GM21390 (cell line): ENCODE data around the gene URAD.
"Not testable (repeated sequence)": the region's sequence is repeated elsewhere in the genome, so short reads cannot be mapped to it uniquely, and the experiment has no call there.

Experiments
- ATAC-seq: cut with Tn5 transposase; IDR thresholded peaks from one replicate; pipeline ENCODE4 v1.9.1; 2021; ENCODE audit not compliant: unreplicated experiment

URAD gene

GRCh38 chr13:27988520-27988919 is at the start of gene URAD:
TSS of gene URAD (minus strand) at chr13:27988693. CDS start at chr13:27988637, 56 bp downstream.
- ATAC-seq = no peak

DNA sequence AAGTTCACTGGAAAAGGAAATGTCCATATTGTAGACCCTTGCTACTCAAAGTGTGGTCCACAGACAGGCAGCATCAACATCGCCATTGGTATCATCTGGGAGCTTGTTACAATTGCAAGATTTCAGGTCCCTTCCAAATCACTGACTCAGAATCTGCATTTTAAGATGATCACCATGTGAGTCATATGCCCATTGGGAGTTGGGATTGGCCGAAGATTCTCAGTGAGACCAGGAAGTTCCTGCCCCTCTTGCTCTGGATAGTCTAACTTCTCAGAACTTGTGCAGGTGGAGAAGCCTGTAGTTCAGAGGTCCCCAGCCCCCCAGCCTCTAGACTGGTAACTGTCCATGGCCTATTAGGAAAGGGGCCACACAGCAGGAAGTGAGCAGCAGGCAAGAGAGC is 48.9 kb upstream of the URAD start:
- ATAC-seq = no peak

- ATAC-seq = no peak
Observed at GRCh38 chr13:28035146-28035782, 46.8 kb upstream of the URAD start.

- ATAC-seq = no peak
Observed at GRCh38 chr13:28033894-28034655, 45.6 kb upstream of the URAD start.

- not testable (repeated sequence) for ATAC-seq
Observed at GRCh38 chr13:28032438-28032837, 43.9 kb upstream of the URAD start.

DNA sequence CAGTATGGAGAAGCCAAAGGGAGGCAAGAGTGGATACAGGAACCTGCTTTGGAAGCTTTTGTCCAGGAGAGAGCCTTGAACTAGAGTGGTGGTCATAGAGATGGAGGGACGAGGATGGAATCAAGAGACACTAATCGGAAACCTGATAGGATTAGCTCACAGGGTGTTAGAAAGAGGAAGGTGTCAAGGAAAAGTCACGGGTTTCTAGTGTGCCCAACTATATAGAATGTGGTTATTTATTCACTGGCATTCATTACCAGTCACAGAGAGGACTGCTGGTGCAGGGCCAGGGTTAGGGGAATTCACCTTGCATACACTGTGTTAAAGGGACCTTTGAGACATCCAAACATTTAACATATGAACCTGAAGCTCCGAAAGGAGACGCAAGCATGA is 43.4 kb upstream of the URAD start:
- no peak for ATAC-seq

GRCh38 chr13:28031220-28031895 is 42.9 kb upstream of the URAD start:
- no peak for ATAC-seq

DNA sequence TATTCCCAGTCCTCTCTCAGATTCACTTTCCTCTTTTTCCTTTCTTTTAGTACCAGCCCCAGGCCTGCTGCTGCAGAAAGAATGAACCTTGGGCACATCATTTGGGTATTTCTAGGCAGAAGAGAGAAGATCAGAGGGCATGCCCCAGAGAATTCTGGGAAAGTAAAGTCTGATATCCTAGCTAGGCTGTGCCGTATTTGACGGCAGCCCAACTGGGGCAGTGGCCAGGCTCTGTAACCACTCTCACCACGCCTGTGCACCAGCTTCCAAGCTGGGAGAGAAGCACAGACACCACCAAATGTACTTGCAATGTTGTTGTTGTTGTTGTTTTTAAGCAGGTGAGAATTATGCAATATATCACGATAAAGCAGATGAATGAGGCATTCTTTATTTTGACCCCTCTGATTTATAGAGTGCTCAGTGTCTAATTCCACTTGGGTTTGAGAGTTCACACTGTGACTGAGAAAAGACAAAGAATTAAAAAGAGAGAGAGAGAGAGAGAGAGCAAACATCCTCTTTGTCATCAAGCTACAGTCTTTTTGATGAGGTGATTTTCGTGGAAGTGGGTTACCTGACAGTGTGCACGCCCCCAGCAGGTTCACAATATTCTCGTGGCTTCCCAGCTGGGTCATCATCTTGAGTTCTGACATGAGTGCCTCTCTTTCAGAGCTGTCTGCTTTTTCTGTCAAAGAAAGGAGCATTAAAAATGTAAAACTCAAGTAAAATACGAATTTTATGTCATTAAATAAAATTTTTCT is 39.3 kb upstream of the URAD start:
- no peak for ATAC-seq

DNA sequence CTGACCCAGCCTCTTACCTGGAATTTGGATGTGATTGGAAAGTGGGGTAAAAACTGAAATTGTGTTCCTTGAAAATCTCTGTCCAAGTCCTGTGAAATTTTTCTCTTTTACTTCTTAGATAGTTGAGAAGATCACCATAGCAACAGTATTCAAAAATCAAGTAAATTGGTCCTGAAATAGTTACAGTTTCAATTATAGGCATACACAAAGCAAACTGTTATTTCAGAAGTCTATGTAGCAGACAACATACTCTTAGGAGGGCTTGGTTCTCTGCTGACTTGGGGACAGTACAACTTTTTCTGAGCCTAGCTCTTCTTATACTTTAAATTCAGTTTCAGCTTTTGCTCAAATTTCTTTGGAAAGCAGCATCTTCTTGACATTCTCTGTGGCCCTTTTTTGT is 38.6 kb upstream of the URAD start:
- ATAC-seq = peak; percentile 57

DNA sequence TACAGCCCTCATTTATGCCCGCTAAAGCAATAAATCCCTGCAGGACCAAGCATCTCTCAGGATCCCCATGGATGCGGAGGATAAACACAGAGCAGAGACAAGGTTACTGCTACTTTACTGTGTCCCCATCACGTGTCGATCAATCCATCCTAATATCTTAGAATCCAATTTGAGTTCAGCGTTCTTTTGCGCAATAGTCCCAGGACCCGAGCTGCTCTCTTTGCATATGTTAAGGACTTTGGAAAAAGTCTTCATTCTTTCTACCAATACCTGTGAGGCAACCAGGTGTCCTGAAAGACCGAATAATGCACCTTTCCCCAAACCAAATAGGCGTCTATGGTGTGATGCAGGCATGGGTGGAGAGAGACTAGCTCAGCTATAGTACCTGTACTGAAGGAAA is 38.0 kb upstream of the URAD start:
- no peak for ATAC-seq

DNA sequence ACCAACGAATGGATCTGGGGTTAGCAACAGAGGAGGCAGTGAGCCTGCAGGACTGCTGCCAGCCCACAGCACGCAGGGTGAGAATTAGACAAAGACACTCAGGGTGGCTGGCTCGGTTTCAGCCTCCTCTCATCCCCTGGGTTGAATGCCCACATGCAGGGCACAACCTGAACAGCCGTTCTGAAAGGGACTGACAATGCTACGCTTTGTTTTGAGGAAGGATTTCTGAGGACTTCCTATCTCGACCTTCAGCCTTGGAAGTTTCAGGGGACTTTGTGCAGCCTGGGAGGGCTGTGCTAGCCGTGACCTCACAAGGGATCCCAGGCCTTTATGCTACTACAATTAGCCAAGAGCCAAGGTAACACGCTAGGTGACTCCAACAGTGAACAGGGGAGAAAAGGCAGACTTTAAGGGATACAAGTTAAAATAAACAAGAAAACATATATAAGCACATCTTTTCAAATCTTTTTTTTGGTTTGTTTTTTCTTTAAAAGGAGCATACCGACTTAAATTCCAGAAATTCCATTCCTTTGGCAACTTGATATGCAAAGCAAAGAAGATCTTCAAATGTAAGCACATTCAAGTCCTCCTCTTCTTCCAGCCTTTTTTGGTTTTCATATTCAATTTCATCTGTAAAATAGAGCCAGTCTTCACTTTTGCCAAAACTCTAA is 34.5 kb upstream of the URAD start:
- no peak for ATAC-seq

GRCh38 chr13:28014301-28014700 is 25.8 kb upstream of the URAD start:
- no peak for ATAC-seq

DNA sequence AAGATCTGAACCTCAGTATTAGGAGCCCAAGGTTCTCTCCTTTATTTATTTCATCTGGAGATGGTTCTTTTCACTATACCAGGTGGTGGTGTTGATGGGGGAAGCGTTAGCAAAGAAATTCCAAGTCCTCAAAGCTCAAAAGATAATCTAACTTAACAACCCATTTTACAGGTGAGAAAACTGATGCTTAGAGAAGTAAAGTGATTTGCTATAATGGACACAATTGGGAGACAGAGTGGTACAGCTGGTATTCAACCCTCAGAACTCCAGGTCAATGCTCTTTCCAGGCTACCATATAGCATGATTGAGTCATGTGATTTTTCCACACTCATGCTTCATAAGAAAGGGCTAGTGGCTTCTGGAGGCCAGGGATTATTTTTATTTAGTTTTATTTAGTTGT is 25.0 kb upstream of the URAD start:
- no peak for ATAC-seq

DNA sequence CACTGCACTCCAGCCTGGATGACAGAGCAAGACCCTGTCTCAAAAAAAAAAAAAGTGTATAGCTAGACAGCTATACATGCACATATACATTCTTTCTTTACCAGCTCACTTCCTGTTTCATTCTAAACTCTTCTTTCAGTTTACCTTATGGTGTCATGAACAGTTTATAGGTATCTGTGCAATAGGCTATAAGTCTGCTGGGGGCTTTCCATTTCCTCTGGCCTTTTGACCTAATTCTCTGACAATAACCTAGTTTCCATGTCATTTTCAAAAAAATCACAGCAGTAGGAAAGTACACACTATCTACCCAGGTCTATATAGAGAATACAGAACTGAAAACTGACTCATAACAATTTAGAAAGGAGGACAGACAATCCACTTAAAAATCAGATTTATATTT is 24.4 kb upstream of the URAD start:
- ATAC-seq = peak; percentile 89

GRCh38 chr13:28012383-28012782 is 23.9 kb upstream of the URAD start:
- ATAC-seq = no peak

DNA sequence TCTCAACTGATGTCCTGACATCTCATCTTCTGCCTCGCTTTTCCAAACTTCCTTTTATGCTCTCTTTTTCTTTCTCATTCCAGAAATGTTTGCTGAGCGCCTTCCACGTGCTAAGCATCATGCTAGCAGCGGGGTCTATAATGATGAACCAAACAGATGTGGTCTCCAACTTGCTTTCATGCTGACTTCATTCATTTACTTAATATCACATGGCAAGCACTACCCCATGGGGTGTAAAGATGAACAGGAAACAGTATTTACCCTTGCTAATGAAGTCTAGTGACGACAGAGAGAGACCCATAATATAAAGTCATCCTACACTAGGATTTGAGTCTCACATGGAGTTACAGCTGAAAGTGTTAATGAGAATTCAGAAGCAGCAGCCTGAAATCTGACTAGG is 21.6 kb upstream of the URAD start:
- ATAC-seq = no peak

DNA sequence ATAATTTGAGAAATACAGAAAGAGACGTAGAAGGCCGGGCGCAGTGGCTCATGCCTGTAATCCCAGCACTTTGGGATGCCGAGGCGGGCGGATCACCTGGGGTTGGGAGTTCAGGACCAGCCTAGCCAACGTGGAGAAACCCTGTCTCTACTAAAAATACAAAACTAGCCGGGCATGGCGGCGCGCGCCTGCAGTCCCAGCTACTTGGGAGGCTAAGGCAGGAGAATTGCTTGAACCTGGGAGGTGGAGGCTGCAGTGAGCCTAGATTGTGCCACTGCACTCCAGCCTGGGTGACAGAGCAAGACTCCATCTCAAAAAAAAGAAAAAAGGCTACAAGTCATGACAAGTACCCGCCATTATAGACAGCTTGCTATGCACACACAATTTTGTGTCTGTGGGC is 16.5 kb upstream of the URAD start:
- not testable (repeated sequence) for ATAC-seq

- no peak for ATAC-seq
Observed at GRCh38 chr13:28002886-28003698, 14.6 kb upstream of the URAD start.

DNA sequence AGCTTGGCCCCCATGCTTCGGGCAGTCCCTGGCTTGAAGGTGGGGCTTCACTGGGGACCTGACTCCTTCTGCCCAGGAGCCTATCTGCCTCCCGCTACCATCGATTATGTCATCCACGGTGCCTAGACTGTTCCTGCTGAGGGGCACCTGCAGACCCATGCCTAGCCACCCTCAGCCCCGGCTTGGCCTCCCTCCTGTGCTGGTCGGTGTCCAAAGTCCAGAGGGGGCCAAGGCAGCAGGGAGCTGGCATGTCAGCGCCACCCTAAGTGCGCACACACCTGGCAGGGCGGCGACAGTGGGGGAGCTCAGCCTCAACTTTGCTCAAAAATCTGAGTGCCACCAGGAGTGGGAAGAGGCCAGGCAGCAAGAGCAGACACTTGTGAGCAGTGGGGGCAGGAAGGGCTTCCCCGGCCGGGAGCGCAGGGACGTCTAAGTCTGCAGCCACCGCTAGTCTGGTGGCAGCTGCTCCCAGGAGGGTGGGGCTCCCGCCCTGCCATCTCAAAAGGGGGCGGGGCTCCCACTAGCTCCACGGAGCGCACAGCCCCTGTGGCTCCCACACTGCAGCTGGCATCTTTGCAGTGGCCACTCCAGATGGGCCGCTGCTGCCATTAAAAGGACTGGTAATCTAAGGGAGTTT is 13.5 kb upstream of the URAD start:
- no peak for ATAC-seq

DNA sequence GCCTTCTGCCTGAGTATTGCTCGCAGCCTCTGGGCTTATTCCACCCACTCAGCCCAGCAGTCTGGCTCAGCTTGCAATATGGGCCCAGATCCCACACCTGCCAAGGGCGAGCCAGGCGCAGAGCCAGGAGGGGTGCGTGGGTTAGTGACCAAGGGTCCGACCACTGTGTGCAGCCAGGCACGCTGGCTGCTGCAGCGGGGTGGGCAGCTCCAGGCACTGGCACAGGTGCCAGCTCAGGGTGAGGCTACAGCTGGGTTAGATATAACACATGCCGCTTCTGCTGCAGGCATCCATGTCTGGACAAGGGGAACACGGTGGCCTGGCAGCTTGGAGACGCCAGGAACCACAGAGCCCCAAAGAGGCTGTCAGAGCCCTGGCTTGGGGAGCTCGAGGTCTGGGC is 12.6 kb upstream of the URAD start:
- no peak for ATAC-seq
